Activated CD8-positive, alpha-beta memory T cell treated with anti-CD3 and anti-CD28 coated beads for 36 hours (primary cell): ENCODE measurements around the gene MEF2C. TPM values are rescaled to one million over a fixed set of nuclear protein-coding genes. Genes with fewer than 3 reads are reported as not detected.

Experiments
- CTCF ChIA-PET: fragments of 350-600 bp; sonication (Branson Sonifier 250); formaldehyde crosslinking; loops from one replicate; lab custom pipeline; 2021; ENCODE audit warnings: antibody characterized with exemption; lab: Charles Lee
- POLR2A ChIA-PET: fragments of 350-600 bp; sonication (Branson Sonifier 250); formaldehyde crosslinking; loops from one replicate; lab custom pipeline; 2021; ENCODE audit warnings: antibody characterized with exemption; lab: Charles Lee
- total RNA-seq, 2 experiments: library from RNA; stranded (reverse); gene quantifications; one replicate each; pipeline ENCODE4 v1.2.3, GENCODE V29; 2021

Gene MEF2C
- total RNA-seq, 2 experiments from 2014 or later: 0.08 to 0.15 TPM

DNA sequence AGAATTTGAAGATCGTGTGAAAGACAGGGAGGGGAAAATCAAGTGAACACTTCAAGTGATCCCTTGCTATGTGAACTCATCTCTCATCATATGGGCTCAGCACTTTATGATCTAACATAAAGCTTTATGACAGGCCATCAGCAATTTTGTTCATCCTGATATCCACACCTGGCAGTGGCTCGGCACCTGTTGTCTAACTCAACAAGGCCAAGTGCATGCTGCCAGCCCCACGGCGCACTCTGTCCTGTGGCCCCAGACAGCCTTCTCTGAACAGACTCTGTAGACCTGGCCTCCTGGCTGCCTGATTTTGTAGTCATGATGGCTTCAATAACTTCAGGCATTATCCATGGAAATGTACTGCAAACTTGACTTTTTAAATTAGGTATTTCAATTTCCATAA is 106.3 kb downstream of the MEF2C start:
- ChIA-PET POLR2A (no interaction called here), CTCF (no interaction called here)

DNA sequence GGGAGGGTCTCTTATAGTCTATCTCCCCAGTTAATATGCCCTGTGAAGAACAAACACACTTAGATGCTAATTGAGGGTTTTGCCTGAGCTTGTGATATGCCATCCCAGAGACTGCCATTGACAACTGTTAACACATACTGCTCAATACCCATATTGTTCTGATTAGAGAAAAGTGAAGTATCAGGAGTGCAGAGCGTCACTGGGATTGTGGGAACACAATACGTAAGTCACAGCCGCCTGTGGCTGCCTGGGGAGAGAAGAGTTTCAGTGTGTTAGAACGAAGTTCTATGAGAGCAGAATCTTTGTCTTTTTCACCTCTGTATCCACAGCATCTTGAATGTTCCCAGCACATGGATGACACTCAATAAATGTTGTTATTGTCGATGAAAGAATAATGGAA is 110.2 kb downstream of the MEF2C start:
- CTCF ChIA-PET: no interaction called here
- POLR2A ChIA-PET: no interaction called here

DNA sequence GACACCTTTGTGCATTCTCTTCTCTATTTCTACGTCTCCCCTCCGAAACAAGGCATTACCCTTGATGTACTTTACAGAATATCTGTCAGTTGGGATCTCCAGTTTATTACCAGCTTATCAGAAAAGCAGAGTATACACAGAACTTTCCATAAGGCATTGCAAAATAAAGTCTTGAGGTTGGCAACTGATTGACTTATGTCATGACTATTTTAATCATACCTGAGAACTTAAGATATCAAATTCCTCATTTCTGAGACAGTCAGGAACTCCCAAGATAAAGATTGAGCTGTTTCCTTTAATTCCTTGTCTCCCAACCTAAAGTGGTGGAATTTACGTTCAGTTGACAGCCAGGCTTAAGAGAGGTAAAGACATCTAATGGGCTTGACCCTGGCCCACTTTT is 110.9 kb downstream of the MEF2C start:
- ChIA-PET POLR2A (no interaction called here), CTCF (no interaction called here)

DNA sequence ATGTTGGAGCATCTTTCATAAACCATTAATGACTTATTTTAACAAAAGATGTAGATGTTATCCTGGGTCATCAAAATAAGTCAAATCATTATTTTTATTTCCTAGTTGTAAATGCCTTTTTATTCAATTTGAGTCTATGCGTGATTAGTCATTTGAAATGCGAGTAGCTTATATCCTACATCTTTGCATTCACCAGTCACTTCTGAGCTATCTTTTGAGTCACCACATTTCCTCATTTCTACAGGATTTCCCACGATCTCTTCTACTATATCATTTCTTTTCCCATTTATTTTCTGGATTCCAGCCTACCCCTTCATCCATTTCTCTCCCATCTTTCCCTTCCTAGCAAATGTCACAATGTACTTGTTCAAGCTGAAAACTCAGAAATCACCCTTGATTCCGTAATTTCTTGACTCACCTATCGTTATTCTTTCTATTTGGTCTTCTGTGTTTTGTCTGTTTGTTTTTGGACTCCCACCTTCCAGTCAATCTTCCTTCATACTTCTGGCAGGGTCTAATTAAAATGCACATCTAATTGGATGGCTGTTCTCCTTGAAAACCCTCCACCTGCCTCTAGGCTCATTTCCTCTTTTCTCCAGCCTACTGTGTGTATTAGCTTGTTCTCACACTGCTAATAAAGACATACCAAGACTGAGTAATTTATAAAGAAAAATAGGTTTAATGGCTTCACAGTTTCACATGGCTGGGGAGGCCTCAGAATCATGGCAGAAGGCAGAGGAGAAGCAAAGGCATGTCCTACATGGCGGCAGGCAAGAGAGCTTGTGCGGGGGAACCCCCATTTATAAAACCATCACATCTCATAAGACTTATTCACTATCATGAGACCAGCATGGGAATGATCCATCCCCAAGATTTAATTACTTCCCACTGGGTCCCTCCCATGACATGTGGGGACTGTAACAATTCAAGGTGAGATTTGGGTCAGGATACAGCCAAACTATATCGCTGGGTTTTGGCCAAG is 112.4 kb downstream of the MEF2C start:
- ChIA-PET POLR2A (no interaction called here), CTCF (no interaction called here)

GRCh38 chr5:88769165-88769564 is 113.8 kb downstream of the MEF2C start:
- ChIA-PET POLR2A (no interaction called here), CTCF (no interaction called here)

DNA sequence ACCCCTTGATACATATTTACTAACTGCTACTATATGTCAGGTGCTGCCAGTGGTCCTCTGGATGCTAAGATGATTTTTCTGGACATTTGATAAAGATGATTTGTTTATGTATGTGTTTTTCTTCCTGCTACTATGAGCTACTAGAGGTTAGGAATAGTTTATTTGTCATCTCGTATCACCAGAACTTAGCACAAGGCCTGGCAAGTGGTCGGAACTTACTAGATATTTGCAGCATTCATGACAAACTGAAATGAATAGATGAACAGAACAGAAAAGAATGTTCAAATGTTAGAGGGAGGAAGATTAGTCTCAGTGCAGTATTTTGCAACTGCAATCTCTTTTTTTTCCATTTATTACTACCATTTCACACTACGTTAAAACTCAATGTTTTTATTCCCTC is 114.6 kb downstream of the MEF2C start:
- CTCF ChIA-PET: no interaction called here
- POLR2A ChIA-PET: no interaction called here

- ChIA-PET CTCF (no interaction called here), POLR2A (no interaction called here)
Observed at GRCh38 chr5:88765798-88766197, 117.2 kb downstream of the MEF2C start.

DNA sequence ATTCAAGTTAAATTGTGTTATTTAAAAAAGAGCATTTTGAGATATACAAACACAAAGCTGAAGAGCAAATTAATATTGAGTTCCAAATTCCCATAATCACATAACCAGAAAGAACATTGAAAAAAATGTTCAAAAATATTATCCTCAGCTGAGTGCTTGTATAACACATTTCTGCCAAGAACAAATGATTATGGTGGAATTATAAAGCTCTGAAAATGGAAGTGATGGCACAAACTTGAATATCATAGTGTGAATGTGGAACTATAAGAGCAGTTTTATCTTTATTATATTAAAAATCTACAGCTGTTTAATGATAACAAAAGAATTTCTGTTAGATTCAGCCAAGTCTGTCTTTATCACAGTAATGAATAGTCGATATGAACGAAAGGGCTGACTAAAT is 117.8 kb downstream of the MEF2C start:
- CTCF ChIA-PET: interaction anchor here (0.6 kb wide), 1 partner anchor 1934 kb away, joined by 3 read pairs; no protein-coding TSS in a partner anchor

GRCh38 chr5:88761939-88762338 is 121.0 kb downstream of the MEF2C start:
- POLR2A ChIA-PET: no interaction called here
- CTCF ChIA-PET: no interaction called here

More for the DNA sequence above, 117.8 kb downstream of the MEF2C start:
- POLR2A ChIA-PET: no interaction called here

DNA sequence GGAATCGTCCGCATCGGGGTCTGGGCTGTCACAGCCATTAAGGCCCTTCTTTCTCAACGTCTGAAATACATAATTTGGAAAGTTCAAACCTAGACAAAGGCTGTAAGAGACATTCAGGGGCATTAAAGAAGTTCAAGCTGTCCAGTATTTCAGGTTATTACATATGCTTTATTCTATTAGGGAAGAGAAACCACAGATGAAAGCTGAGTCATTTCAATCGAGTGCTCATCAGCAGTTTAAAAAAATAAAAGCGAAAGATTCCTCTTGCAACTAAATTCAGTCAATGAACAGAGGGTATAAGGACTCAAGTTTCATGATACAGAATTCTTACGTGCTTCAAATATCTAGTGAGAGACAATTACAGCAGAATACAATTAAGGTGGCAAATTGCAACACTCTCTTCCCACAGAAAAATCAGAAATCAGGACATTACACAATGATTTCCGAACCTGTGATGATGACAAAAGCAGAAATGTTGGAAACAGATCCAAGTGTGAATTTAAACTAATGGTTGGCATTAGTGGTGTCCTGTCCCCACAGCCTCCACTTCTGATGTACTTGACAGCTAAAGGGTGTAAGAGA is 121.6 kb downstream of the MEF2C start:
- POLR2A ChIA-PET: no interaction called here
- CTCF ChIA-PET: no interaction called here

DNA sequence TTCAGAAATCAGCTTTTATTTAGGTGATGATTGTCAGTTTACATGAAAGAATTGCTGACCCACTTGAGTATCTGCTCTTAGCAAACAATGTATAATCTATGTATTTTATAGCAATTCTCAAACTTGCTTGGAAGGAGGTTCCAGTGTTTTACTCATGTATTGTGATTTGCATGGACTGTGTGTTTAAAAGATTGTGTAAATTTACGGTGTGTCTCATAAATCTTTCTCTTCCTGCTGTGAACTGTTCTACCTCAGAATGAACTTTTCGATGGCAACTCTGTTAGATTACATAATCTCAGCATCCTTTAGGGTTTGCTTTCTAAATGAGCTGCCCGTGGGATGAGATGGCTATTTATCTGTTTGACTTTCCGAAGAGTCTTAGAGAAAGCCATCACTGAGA is 122.5 kb downstream of the MEF2C start:
- ChIA-PET POLR2A (no interaction called here), CTCF (no interaction called here)

GRCh38 chr5:88758591-88758990 is 124.4 kb downstream of the MEF2C start:
- POLR2A ChIA-PET: no interaction called here
- CTCF ChIA-PET: no interaction called here

- CTCF ChIA-PET: no interaction called here
- POLR2A ChIA-PET: no interaction called here
Observed at GRCh38 chr5:88758184-88758583, 124.8 kb downstream of the MEF2C start.

- CTCF ChIA-PET: no interaction called here
Observed at GRCh38 chr5:88756953-88757352, 126.0 kb downstream of the MEF2C start.

DNA sequence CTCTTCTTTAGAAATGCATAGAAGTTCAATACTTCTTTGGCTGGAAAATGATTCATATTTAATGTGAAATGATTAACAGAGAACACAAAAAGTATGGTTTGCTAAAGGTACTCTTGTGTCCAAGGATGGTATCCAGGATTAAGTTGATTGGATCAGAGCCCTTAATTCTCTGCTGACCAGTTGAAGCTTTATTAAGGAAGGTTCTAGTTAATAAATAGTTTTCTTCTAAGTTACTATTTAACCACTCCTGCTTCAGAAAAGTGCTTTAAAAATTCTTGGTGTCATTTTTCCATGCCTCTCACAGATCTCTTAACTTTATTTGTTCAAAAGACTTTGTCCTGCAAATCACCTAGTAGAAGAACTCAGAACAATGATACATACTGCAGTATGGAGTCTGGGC is 134.3 kb downstream of the MEF2C start:
- POLR2A ChIA-PET: no interaction called here
- CTCF ChIA-PET: interaction anchor here (0.8 kb wide), 1 partner anchor 14 kb away, joined by 3 read pairs; no protein-coding TSS in a partner anchor

More at GRCh38 chr5:88756953-88757352, 126.0 kb downstream of the MEF2C start:
- POLR2A ChIA-PET: no interaction called here

DNA sequence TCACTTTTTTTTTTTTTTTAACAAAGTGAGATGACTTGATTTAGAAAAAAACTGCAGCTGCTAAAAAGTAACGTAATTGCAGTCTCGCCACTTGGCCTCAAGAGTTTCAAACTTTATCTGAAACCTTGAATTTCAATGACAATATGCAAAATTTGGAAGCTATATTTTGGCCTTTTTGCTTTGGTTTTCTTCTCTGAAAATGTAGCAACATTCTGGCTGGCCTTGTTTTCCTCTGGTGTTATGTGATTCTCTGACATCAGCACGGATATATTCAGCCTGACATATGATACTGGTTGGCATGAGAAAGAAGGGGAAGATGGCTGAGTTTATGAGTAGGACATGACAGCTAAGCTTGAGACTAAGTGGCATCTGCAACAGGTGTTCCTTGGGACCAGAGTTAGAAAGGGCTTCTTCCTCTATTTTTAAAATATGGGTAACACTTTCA is 136.5 kb downstream of the MEF2C start:
- POLR2A ChIA-PET: no interaction called here
- CTCF ChIA-PET: no interaction called here

DNA sequence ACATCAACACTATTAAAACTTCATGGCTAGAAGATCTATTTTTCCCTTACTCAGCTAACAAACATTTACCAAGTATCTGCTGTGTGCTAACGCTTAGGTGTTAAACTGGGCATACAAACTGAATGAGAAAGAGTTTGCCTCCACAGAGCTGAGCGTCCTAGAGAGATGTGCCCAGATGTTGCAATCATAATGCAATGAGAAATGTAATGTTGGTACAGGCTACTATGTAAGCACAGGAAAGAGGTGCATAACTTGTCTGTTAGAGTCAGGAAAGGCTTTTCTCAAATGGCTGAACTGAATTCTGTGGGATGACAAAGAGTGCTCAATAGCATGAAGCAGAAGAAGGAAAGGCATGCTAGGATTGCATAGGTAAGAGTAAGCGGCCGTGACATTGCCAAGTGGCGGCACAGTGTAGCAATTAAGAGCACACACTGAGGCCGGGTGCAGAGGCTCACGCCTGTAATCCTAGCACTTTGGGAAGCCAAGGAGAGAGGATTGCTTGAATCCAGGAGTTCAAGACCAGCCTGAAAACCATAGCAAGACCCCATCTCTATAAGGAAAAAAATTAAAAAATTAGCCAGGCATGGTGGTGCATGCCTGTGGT is 137.8 kb downstream of the MEF2C start:
- POLR2A ChIA-PET: no interaction called here
- CTCF ChIA-PET: no interaction called here

- POLR2A ChIA-PET: no interaction called here
- CTCF ChIA-PET: no interaction called here
Observed at GRCh38 chr5:88743231-88743834, 139.7 kb downstream of the MEF2C start.

GRCh38 chr5:88741964-88742363 is 141.0 kb downstream of the MEF2C start:
- CTCF ChIA-PET: no interaction called here
- POLR2A ChIA-PET: no interaction called here

DNA sequence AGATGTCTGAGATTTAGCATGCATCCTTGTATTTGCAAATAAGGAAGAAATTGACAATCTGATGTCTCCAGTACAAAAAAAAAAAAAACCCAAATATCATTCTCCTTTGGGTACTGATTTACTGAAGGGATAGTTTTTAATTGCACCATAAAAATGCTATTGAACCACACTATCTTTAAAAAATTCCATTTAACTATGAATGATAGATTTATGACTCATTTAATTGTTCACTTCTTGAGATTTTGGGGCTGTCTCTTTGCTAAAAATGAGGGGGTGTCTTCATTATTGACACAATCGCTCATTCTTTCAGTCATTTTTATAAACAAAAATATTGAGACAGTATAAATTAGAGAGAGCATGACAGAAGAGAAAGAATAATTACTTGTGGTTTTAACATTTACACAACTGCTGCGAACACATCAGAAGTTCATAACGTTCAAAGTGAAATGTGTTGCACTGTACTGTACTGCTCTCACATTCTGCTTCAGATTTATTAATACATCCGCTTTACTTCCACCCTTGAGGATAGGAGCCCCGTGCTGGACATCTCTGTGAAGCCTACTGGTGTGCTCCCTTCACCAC is 142.3 kb downstream of the MEF2C start:
- POLR2A ChIA-PET: no interaction called here
- CTCF ChIA-PET: no interaction called here
